HL-60/S4 (cell line): Measurements from ENCODE around the gene EXOC6B.

ENCODE experiments used
- in situ Hi-C: fragments of 300-500 bp; cut with MboI; formaldehyde crosslinking; loops from 2 replicates; pipeline ENCODE4 v1.14.3; 2022; ENCODE audit warnings: low sequenced_read_pairs

EXOC6B gene

GRCh38 chr2:72830273-72830672 is 4.4 kb upstream of the EXOC6B start:
- in situ Hi-C loops, result no loop called here

- in situ Hi-C loops, result no loop called here
Measured at GRCh38 chr2:72828840-72829507, 3.1 kb upstream of the EXOC6B start.

GRCh38 chr2:72827966-72828646 is 2.3 kb upstream of the EXOC6B start:
- in situ Hi-C loops, result no loop called here

GRCh38 chr2:72827487-72827886 is 1.7 kb upstream of the EXOC6B start:
- in situ Hi-C loops, result no loop called here

- in situ Hi-C loops, result no loop called here
Measured at GRCh38 chr2:72826156-72826477, 284 bp upstream of the EXOC6B start.

GRCh38 chr2:72824224-72824842 is 1.5 kb downstream of the EXOC6B start:
- in situ Hi-C loops, result no loop called here

- in situ Hi-C loops, result no loop called here
Measured at GRCh38 chr2:72822794-72823193, 3.0 kb downstream of the EXOC6B start.

GRCh38 chr2:72821983-72822382 is 3.9 kb downstream of the EXOC6B start:
- in situ Hi-C loops, result no loop called here

GRCh38 chr2:72821118-72821517 is 4.7 kb downstream of the EXOC6B start:
- in situ Hi-C loops, result no loop called here

GRCh38 chr2:72819501-72819900 is 6.3 kb downstream of the EXOC6B start:
- in situ Hi-C loops, result no loop called here

- in situ Hi-C loops, result no loop called here
Measured at GRCh38 chr2:72815655-72816278, 10.1 kb downstream of the EXOC6B start.

GRCh38 chr2:72813841-72814240 is 12.0 kb downstream of the EXOC6B start:
- in situ Hi-C loops, result no loop called here

GRCh38 chr2:72810165-72810564 is 15.7 kb downstream of the EXOC6B start:
- in situ Hi-C loops, result no loop called here

- in situ Hi-C loops, result no loop called here
Measured at GRCh38 chr2:72809095-72809494, 16.7 kb downstream of the EXOC6B start.

GRCh38 chr2:72806280-72806945 is 19.4 kb downstream of the EXOC6B start:
- in situ Hi-C loops, result no loop called here

GRCh38 chr2:72803626-72804320 is 22.1 kb downstream of the EXOC6B start:
- in situ Hi-C loops, result no loop called here

GRCh38 chr2:72803151-72803550 is 22.7 kb downstream of the EXOC6B start:
- in situ Hi-C loops, result no loop called here

GRCh38 chr2:72800492-72800891 is 25.3 kb downstream of the EXOC6B start:
- in situ Hi-C loops, result no loop called here

- in situ Hi-C loops, result no loop called here
Measured at GRCh38 chr2:72797740-72798139, 28.1 kb downstream of the EXOC6B start.

- in situ Hi-C loops, result no loop called here
Measured at GRCh38 chr2:72796766-72797165, 29.1 kb downstream of the EXOC6B start.

- in situ Hi-C loops, result no loop called here
Measured at GRCh38 chr2:72794572-72794971, 31.3 kb downstream of the EXOC6B start.
